Aorta (tissue), 5 donors: ENCODE measurements around the gene NTN1. TPM values are rescaled to one million over a fixed set of nuclear protein-coding genes. Genes with fewer than 3 reads are reported as not detected.

Experiments used
- ATAC-seq: fragments of 200-7000 bp; cut with Tn5 transposase; one replicate; pipeline ENCODE4 v1.9.1; 2022; ENCODE audit warnings: moderate library complexity; ENCODE audit not compliant: low FRiP score
- DNase-seq, 2 donors: peaks; one replicate each; pipeline ENCODE4 v3.0.0-alpha.2; 2020
- H3K27ac ChIP-seq, 2 donors: one replicate each; pipeline ENCODE4 v1.5.1; 2013; ENCODE audit warnings: low read length in 2 of 2, mild to moderate bottlenecking in 2 of 2, moderate library complexity in 2 of 2, control low read depth in 1 of 2, inconsistent platforms in 1 of 2, low read depth in 1 of 2
- H3K27me3 ChIP-seq, 2 donors: one replicate each; pipeline ENCODE4 v1.6.1; 2013; ENCODE audit warnings: control low read depth in 1 of 2, low read length in 1 of 2, mild to moderate bottlenecking in 1 of 2, moderate library complexity in 1 of 2; ENCODE audit not compliant: insufficient read depth in 2 of 2, control insufficient read depth in 1 of 2
- H3K36me3 ChIP-seq, 2 donors: one replicate each; pipeline ENCODE4 v1.6.1; 2013; ENCODE audit warnings: control low read depth in 1 of 2, low read length in 1 of 2, mild to moderate bottlenecking in 1 of 2; ENCODE audit not compliant: insufficient read depth in 2 of 2, control insufficient read depth in 1 of 2
- H3K4me1 ChIP-seq, 2 donors: one replicate each; pipeline ENCODE4 v1.6.1; 2013; ENCODE audit warnings: low read length in 2 of 2, control low read depth in 1 of 2, mild to moderate bottlenecking in 1 of 2, moderate library complexity in 1 of 2; ENCODE audit not compliant: insufficient read depth in 2 of 2, control insufficient read depth in 1 of 2
- H3K4me3 ChIP-seq, 2 donors: one replicate each; pipeline ENCODE4 v1.5.1; 2013; ENCODE audit warnings: low read length in 2 of 2, control low read depth in 1 of 2, mild to moderate bottlenecking in 1 of 2
- H3K9me3 ChIP-seq: one replicate; pipeline ENCODE4 v1.6.1; 2013; ENCODE audit warnings: mild to moderate bottlenecking, low read length; ENCODE audit not compliant: control insufficient read depth
- WGBS, 2 donors: extraction: QIAGEN DNeasy Blood & Tissue Kit; methylation state at CpG; one replicate each; pipeline ENCODE4 v1.1.7; 2013; 5-methylcytosine and 5-hydroxymethylcytosine counted together
- intact Hi-C, 2 donors: fragments of 100-400 bp; cut with DNase I; formaldehyde crosslinking; loops; one replicate each; pipeline versions ENCODE4 v1.14.2 to v1.15.0; 2022
- polyA plus RNA-seq, 2 donors: library from polyadenylated mRNA; stranded (reverse); fragments of 200-250 nt; gene quantifications; one replicate each; pipeline ENCODE4 v1.2.3, GENCODE V29; 2013
- total RNA-seq, 2 donors: library from RNA; stranded (reverse); fragmentation: NEBNext Ultra II Directional; extraction: Animal tissue kit (Norgen Biotek cat#: 25700); gene quantifications; one replicate each; pipeline ENCODE4 v1.2.1, GENCODE V29; 2021
- donor health status: healthy with polysubstance abuse.
- donor health status: Bipolar disorder and iron deficiency.
- donor health status: DM: no; HTN: no; CAD: no.
- donor health status: DM: no; HTN: no; CAD: no.
- donor health status: DM: yes; HTN: yes; CAD: no.

NTN1 gene
- total and polyA plus RNA-seq, 4 donors = 6.6 to 90.4 (median 37.1) TPM

GRCh38 chr17:9181640-9182039, 160.3 kb downstream of the NTN1 start:
- intact Hi-C loops = no loop called here
- no peak overlapping the region for H3K4me3 ChIP-seq
- H3K27ac ChIP-seq = no peak overlapping the region
- no peak for ATAC-seq
- H3K36me3 ChIP-seq = no peaks in the 10 kb centered on the region
- no peaks in the 10 kb centered on the region for H3K4me1 ChIP-seq
- 92 to 93% methylated on average over 4 of the region's 4 CpGs for whole genome bisulfite sequencing, 2 donors
- H3K27me3 ChIP-seq = no peaks in the 10 kb centered on the region
- DNase-seq = no peak
- no peaks in the 10 kb centered on the region for H3K9me3 ChIP-seq

DNA sequence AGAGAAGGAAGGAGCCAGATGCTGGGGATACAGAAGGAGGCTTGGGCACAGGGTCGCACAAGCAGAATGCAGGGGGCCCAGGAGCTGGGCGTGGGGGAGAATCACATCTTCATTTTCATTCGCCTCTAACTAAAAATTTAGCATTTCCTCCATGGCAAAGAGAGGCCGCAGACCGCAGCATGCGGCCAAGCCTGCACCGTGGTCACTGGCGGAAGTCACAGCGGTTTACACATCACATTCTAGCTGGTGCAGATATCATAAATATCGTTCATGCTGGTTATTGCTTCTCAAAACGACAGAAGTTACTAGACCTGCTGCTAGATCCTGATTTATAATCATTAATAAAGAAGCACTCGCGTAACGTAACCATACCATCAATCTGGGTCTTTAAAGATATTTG, 162.0 kb downstream of the NTN1 start:
- Histone ChIP-seq H3K4me3 (no peak overlapping the region), H3K4me1 (no peaks in the 10 kb centered on the region), H3K27ac (no peak overlapping the region), H3K27me3 (no peaks in the 10 kb centered on the region), H3K36me3 (no peaks in the 10 kb centered on the region), H3K9me3 (no peaks in the 10 kb centered on the region)
- ATAC-seq (no peak), DNase-seq (no peak)
- intact Hi-C loops = no loop called here
- 89% methylated on average over 14 of the region's 14 CpGs for WGBS, 2 donors

GRCh38 chr17:9185142-9185541, 163.8 kb downstream of the NTN1 start:
- ATAC-seq = no peak
- intact Hi-C loops = no loop called here
- H3K27me3 ChIP-seq = no peaks in the 10 kb centered on the region
- H3K4me1 ChIP-seq = no peaks in the 10 kb centered on the region
- H3K36me3 ChIP-seq = no peaks in the 10 kb centered on the region
- H3K4me3 ChIP-seq = no peak overlapping the region
- H3K27ac ChIP-seq = no peak overlapping the region
- no peaks in the 10 kb centered on the region for H3K9me3 ChIP-seq
- DNase-seq = no peak
- WGBS, 2 donors = 31 to 32% methylated on average over 9 of the region's 9 CpGs

DNA sequence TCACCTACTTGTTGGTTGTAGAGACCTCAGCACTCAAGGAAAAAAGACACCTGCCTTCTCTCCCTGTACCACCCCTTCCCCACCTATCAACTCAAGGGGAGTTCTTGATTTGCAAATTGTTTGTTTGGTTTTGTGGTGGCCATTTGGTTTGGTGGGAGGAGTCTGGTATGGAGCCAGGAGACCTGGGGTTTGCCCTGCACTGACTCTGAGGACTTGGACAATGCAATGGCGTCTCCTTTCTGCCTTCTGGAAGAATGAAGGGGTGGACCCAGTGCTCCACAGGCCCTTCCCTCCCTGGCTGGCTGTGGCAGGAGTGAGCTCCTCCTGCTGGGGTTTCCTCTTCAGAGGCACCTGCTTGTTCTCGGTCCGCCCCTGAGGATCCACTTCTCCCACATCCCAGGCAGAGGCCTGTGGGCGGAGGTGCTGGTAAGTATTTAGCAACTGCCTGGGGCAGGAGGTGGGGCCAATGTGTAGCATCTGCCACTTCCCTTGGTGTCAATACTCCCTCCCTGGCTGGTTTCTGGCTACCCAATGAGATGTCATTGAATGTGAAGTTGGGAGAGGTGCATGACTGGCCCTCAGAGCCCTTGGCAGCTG, 164.5 kb downstream of the NTN1 start:
- ATAC-seq (no peak), DNase-seq (no peak)
- no peak overlapping the region for H3K27ac ChIP-seq
- H3K4me3 ChIP-seq = no peak overlapping the region
- intact Hi-C loops = no loop called here
- WGBS, 2 donors = 90 to 94% methylated on average over 4 of the region's 4 CpGs
- H3K9me3 ChIP-seq = no peaks in the 10 kb centered on the region
- H3K4me1 ChIP-seq = no peaks in the 10 kb centered on the region
- H3K36me3 ChIP-seq = no peaks in the 10 kb centered on the region
- no peaks in the 10 kb centered on the region for H3K27me3 ChIP-seq

- Histone ChIP-seq H3K4me3 (no peak overlapping the region), H3K27me3 (no peaks in the 10 kb centered on the region), H3K27ac (no peak overlapping the region), H3K36me3 (no peaks in the 10 kb centered on the region), H3K4me1 (no peaks in the 10 kb centered on the region), H3K9me3 (no peaks in the 10 kb centered on the region)
- DNase-seq (no peak), ATAC-seq (no peak)
- 84 to 91% methylated on average over 7 of the region's 7 CpGs for WGBS, 2 donors
- intact Hi-C loops = no loop called here
Measured at GRCh38 chr17:9187828-9188227, 166.5 kb downstream of the NTN1 start.

DNA sequence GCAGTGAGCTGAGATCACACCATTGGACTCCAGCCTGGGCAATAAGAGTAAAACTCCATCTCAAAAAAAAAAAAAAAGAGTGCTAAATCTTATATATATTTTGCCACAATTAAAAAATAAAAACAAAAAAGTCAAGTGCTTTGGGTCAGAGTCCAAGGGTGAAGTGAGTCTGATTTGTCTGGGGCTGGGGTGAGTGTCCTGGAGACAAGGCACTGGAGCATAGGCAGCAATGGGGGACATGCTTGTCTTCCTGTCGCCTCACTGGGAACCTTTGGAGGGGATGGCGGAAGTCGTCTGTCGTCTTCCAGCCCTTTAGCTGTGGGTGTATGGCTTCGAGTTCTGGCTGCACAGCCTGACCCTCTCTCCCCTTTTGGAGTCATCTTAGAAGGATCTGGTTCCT, 167.1 kb downstream of the NTN1 start:
- 94 to 98% methylated on average over 5 of the region's 5 CpGs for WGBS, 2 donors
- Histone ChIP-seq H3K4me3 (no peak overlapping the region), H3K27ac (no peak overlapping the region), H3K36me3 (no peaks in the 10 kb centered on the region), H3K4me1 (no peaks in the 10 kb centered on the region), H3K27me3 (no peaks in the 10 kb centered on the region), H3K9me3 (no peaks in the 10 kb centered on the region)
- no peak for ATAC-seq
- no peak for DNase-seq
- intact Hi-C loops = no loop called here

DNA sequence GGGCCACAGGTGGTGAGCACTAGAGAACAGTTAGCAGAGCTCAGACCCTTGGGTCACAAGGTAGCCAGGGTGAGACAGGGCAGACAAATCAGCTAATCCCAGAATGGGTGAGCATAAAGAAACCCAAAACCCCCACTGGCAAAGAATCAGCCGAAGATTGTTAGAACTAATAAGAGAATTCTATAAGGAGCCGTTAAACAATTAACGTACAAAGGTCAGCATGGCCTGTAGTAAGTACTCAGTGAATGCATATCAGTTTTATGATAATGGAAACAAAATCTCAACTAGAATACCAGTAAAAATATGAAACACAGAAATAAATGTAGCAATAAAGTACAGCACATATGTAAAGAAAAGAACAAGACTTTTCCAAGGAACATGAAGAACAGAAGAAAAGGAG, 168.6 kb downstream of the NTN1 start:
- Histone ChIP-seq H3K4me1 (no peaks in the 10 kb centered on the region), H3K27me3 (no peaks in the 10 kb centered on the region), H3K4me3 (no peak overlapping the region), H3K9me3 (no peaks in the 10 kb centered on the region), H3K27ac (no peak overlapping the region), H3K36me3 (no peaks in the 10 kb centered on the region)
- intact Hi-C loops = no loop called here
- WGBS, 2 donors = 93 to 96% methylated on average over 3 of the region's 3 CpGs
- ATAC-seq (no peak), DNase-seq (no peak)

DNA sequence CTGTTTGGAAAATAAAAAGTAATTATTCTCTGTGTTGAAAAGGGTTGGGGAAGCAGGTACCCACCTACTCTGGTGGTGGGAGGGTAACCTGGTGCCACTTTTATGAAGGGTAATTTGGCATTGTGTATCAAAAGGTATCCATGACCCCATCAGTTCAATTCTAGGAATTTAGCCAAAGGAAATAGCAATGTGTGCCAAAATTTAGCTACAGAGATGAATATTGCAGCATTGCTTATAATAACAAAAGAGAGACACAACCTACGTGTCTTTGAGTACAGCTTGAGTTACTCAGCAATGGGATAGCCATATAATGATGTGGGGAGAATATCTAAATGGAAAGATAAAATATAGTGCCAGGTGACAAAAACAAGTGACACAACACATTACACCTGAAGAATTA, 170.7 kb downstream of the NTN1 start:
- no peak for DNase-seq
- ATAC-seq = no peak
- H3K9me3 ChIP-seq = no peaks in the 10 kb centered on the region
- H3K4me3 ChIP-seq = no peak overlapping the region
- no peaks in the 10 kb centered on the region for H3K27me3 ChIP-seq
- intact Hi-C loops = no loop called here
- whole genome bisulfite sequencing, 2 donors = 3 to 4% methylated on average over 1 of the region's 1 CpG
- no peaks in the 10 kb centered on the region for H3K4me1 ChIP-seq
- no peaks in the 10 kb centered on the region for H3K36me3 ChIP-seq
- no peak overlapping the region for H3K27ac ChIP-seq

DNA sequence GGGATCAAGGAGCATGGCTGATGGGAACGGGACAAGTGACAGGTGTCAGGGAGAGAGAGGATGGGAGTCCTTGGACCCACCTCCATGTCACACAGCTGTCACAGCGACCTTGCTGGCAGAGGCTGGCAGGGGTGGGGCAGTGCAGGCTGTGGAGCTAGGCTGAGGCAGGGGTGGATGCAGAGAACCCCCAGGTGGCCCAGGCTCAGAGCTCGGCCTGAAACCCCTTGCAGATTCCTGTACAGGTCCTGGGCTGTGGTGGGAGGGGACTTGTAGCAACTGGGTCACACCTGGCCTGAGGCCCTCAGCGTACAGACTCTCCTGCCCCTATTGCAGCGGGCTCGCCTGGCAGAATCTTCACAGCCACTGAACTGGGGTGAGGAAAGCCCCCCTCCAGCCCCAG, 174.1 kb downstream of the NTN1 start:
- Histone ChIP-seq H3K27me3 (no peaks in the 10 kb centered on the region), H3K9me3 (no peaks in the 10 kb centered on the region), H3K4me3 (no peak overlapping the region), H3K36me3 (no peaks in the 10 kb centered on the region), H3K27ac (no peak overlapping the region), H3K4me1 (no peaks in the 10 kb centered on the region)
- DNase-seq (no peak), ATAC-seq (no peak)
- intact Hi-C loops = no loop called here
- 92 to 94% methylated on average over 6 of the region's 6 CpGs for WGBS, 2 donors
